K562 (cell line): Measurements from ENCODE around the gene NYAP2. TPM values are rescaled to one million over a fixed set of nuclear protein-coding genes. Genes with fewer than 3 reads are reported as not detected.

Experiments used
- ATAC-seq: fragments of 200-7000 bp; cut with Tn5 transposase; 3 replicates; pipeline ENCODE4 v1.9.1; 2020; ENCODE audit warnings: moderate library complexity
- BruUV-seq: library from RNA; stranded (reverse); fragments of 400-500 nt; replicated peaks from 2 replicates; lab custom pipeline; 2021; lab: Mats Ljungman, UMichigan
- CTCF ChIA-PET: fragments of 300-600 bp; formaldehyde crosslinking; extraction: SDS; loops from one replicate; lab custom pipeline; 2021; ENCODE audit warnings: low intra/inter-chr PET ratio; lab: Yijun Ruan, JAX
- POLR2A ChIA-PET: fragments of 300-600, 350-650 bp; sonication (Branson Sonifier 250); formaldehyde crosslinking; extraction: SDS; loops from one replicate; lab custom pipeline; 2021; ENCODE audit warnings: antibody characterized with exemption, inconsistent platforms; lab: Yijun Ruan, JAX
- DNase-seq, 4 experiments: peaks; one replicate each; pipeline versions ENCODE4 v3.0.0 to v3.0.0-alpha.2; 2011 to 2018; ENCODE audit warnings: low spot score in 3 of 4, mixed read lengths in 3 of 4; ENCODE audit errors: extremely low read depth in 1 of 4
- FAIRE-seq: peaks from 2 replicates; lab custom pipeline; 2011; peaks lifted over from hg19 to GRCh38; lab: Jason Lieb, UNC
- H2AFZ ChIP-seq: 2 replicates; pipeline ENCODE4 v1.6.0; 2011; ENCODE audit warnings: low read depth, low read length, control low read depth, inconsistent platforms
- H3K27ac ChIP-seq: fragments of 200-600 bp; 3 replicates; pipeline ENCODE4 v1.8.0; 2011; ENCODE audit warnings: low read depth, mild to moderate bottlenecking, control low read depth, inconsistent platforms, low read length, moderate library complexity, mixed read lengths; ENCODE audit errors: extremely low read depth
- H3K27me3 ChIP-seq, 2 experiments: fragments of 300-600 bp in 1 of 2; 2 replicates in 1 of 2; 3 replicates in 1 of 2; pipeline versions ENCODE4 v1.6.0 to v1.8.0; 2011; ENCODE audit warnings: inconsistent platforms in 2 of 2, low read length in 2 of 2, mild to moderate bottlenecking in 1 of 2, mixed read lengths in 1 of 2, moderate library complexity in 1 of 2; ENCODE audit not compliant: control insufficient read depth in 2 of 2, insufficient read depth in 2 of 2
- H3K36me3 ChIP-seq: fragments of 300-600 bp; 3 replicates; pipeline ENCODE4 v1.8.0; 2011; ENCODE audit warnings: mild to moderate bottlenecking, low read length, inconsistent platforms; ENCODE audit not compliant: control insufficient read depth, insufficient read depth
- H3K4me1 ChIP-seq, 2 experiments: fragments of 200-600 bp in 1 of 2; replicated peaks in 1 of 2; 2 replicates in 1 of 2; 3 replicates in 1 of 2; pipeline versions ENCODE4 v1.5.1 to v1.8.0; 2011; ENCODE audit warnings: inconsistent platforms in 2 of 2, low read length in 2 of 2, mild to moderate bottlenecking in 1 of 2, mixed read lengths in 1 of 2, moderate library complexity in 1 of 2; ENCODE audit not compliant: control insufficient read depth in 2 of 2, insufficient read depth in 2 of 2
- H3K4me2 ChIP-seq: 2 replicates; pipeline ENCODE4 v1.6.1; 2011; ENCODE audit warnings: low read length, control low read depth, inconsistent platforms, mixed read lengths; ENCODE audit not compliant: insufficient read depth
- H3K4me3 ChIP-seq: fragments of 200-600 bp; sonication (generic), shearing (Covaris generic); 2 replicates; pipeline ENCODE4 v1.5.1; 2016; ENCODE audit warnings: control low read depth, inconsistent platforms
- H3K79me2 ChIP-seq: fragments of 200-600 bp; 3 replicates; pipeline ENCODE4 v1.8.0; 2011; ENCODE audit warnings: low read length, inconsistent platforms; ENCODE audit not compliant: control insufficient read depth, insufficient read depth
- H3K9ac ChIP-seq, 2 experiments: 2 replicates each; pipeline versions ENCODE4 v1.6.0 to v1.6.1; 2011; ENCODE audit warnings: low read depth in 2 of 2, low read length in 2 of 2, control low read depth in 1 of 2, inconsistent platforms in 1 of 2, mild to moderate bottlenecking in 1 of 2, mixed read lengths in 1 of 2; ENCODE audit not compliant: insufficient read depth in 1 of 2
- H3K9me1 ChIP-seq: one replicate; pipeline ENCODE4 v1.6.0; 2011; ENCODE audit warnings: inconsistent platforms, mild to moderate bottlenecking, low read length, moderate library complexity; ENCODE audit not compliant: control insufficient read depth, insufficient read depth
- H3K9me3 ChIP-seq: replicated peaks from 2 replicates; pipeline ENCODE4 v1.5.1; 2011; ENCODE audit warnings: low read depth, low read length, inconsistent platforms; ENCODE audit not compliant: control insufficient read depth, insufficient read depth
- H4K20me1 ChIP-seq: replicated peaks from 2 replicates; pipeline ENCODE4 v1.6.1; 2011; ENCODE audit warnings: low read length, inconsistent platforms, mixed read lengths; ENCODE audit not compliant: control insufficient read depth, insufficient read depth
- AFF1 ChIP-seq, 2 experiments: fragments of 450-650 bp; IDR thresholded peaks; 2 replicates each; pipeline ENCODE4 v1.6.1; 2018; ENCODE audit warnings: mild to moderate bottlenecking in 2 of 2, low read depth in 1 of 2; ENCODE audit not compliant: partially characterized antibody in 2 of 2
- ATF3 ChIP-seq, 2 experiments: fragments of 450-650 bp in 1 of 2; sonication (generic) in 1 of 2; formaldehyde crosslinking in 1 of 2; IDR thresholded peaks in 1 of 2; conservative IDR thresholded peaks in 1 of 2; 2 replicates each; pipeline versions ENCODE4 v1.6.1 to v1.8.1; 2016 to 2023; ENCODE audit warnings: mild to moderate bottlenecking in 2 of 2, moderate library complexity in 2 of 2, inconsistent platforms in 1 of 2, missing genetic modification reagents in 1 of 2
- C11orf30 ChIP-seq: fragments of 450-650 bp; IDR thresholded peaks from 2 replicates; pipeline ENCODE4 v1.6.1; 2016; ENCODE audit warnings: low read depth, mild to moderate bottlenecking
- ERF ChIP-seq: fragments of 450-650 bp; formaldehyde crosslinking; IDR thresholded peaks from 2 replicates; pipeline ENCODE4 v1.4.0; 2020; ENCODE audit warnings: mild to moderate bottlenecking, mixed read lengths
- HINFP ChIP-seq: fragments of 450-650 bp; conservative IDR thresholded peaks from 2 replicates; pipeline ENCODE4 v1.6.1; 2016; ENCODE audit warnings: missing genetic modification characterization, low read depth, mild to moderate bottlenecking, control low read depth, missing compliant biosample characterization
- MAFF ChIP-seq: IDR thresholded peaks from 2 replicates; pipeline ENCODE4 v1.6.1; 2012; ENCODE audit warnings: low read length, improper control_type of control experiment
- POLR2A ChIP-seq: fragments of 450-650 bp; conservative IDR thresholded peaks from 2 replicates; pipeline ENCODE4 v1.6.1; 2016
- SRSF9 ChIP-seq: fragments of 200-400 bp; formaldehyde crosslinking; IDR thresholded peaks from 2 replicates; pipeline ENCODE4 v1.6.1; 2017; ENCODE audit warnings: low read depth, low read length, borderline replicate concordance
- ZEB2 ChIP-seq: fragments of 450-650 bp; IDR thresholded peaks from 2 replicates; pipeline ENCODE4 v1.6.1; 2016
- ZNF316 ChIP-seq: fragments of 450-650 bp; IDR thresholded peaks from 2 replicates; pipeline ENCODE4 v1.6.1; 2016
- WGBS: fragments of 100-300 bp; shearing (Covaris generic); methylation state at CpG from one replicate; pipeline ENCODE4 v1.1.6; 2016; ENCODE audit warnings: low coverage, mixed read lengths; ENCODE audit not compliant: insufficient coverage; ENCODE audit errors: missing lambda C conversion rate; 5-methylcytosine and 5-hydroxymethylcytosine counted together
- in situ Hi-C: fragments of 300-500 bp; cut with MboI; formaldehyde crosslinking; loops from 4 replicates; pipeline ENCODE4 v1.15.0; 2018; ENCODE audit warnings: inconsistent platforms, mixed read lengths
- intact Hi-C: fragments of 100-400 bp; cut with micrococcal nuclease; formaldehyde crosslinking; loops from 2 replicates; pipeline ENCODE4 v1.14.2; 2022
- polyA plus RNA-seq, 8 experiments: library from polyadenylated mRNA; depleted of rRNA in 4 of 8; stranded (reverse) in 5 of 8; unstranded in 3 of 8; fragments of >200 nt; fragmentation: Nextera tagmentation in 2 of 8; fragmentation: Illumina TruSeq in 1 of 8; extraction: Ambion mirVana in 2 of 8; extraction: Trizol in 1 of 8; gene quantifications; 2 replicates each; pipeline versions ENCODE4 v1.2.1 to v1.2.3, GENCODE V29; 2011 to 2014; ENCODE audit warnings: inconsistent platforms in 1 of 8, missing spikeins in 1 of 8
- total RNA-seq, 7 experiments: library from RNA; depleted of rRNA in 6 of 7; stranded (reverse); fragments of >200 nt in 6 of 7; fragmentation: Illumina TruSeq in 2 of 7; extraction: Trizol in 2 of 7; gene quantifications; 2 replicates each; pipeline versions ENCODE4 v1.2.1 to v1.2.3, GENCODE V29; 2011 to 2021; ENCODE audit warnings: low replicate concordance in 1 of 7

NYAP2 gene
- total and polyA plus RNA-seq, 9 of the 15 experiments (the other 6 are each of a cell fraction or from before 2014, with no cell fraction given) = 0.03 to 0.04 (median 0.04) TPM; not detected in 3

GRCh38 chr2:225683258-225683657 is 283.7 kb downstream of the NYAP2 start:
- H3K27me3 ChIP-seq = no peaks in the 10 kb centered on the region
- TF ChIP-seq SRSF9 (no peak), ZNF316 (0 out of 2 replicates have a peak, but pooled peaks have one; percentile 6), POLR2A (no peak)
- TF ChIP-seq, all 486 proteins: peak for 1
- Histone ChIP-seq H3K4me3 (no peak overlapping the region), H3K4me1 (no peaks in the 10 kb centered on the region), H3K36me3 (no peaks in the 10 kb centered on the region), H3K4me2 (no peak overlapping the region), H3K9ac (no peak overlapping the region), H3K79me2 (no peaks in the 10 kb centered on the region), H4K20me1 (no peaks in the 10 kb centered on the region), H3K9me3 (no peaks in the 10 kb centered on the region), H3K27ac (no peak overlapping the region), H2AFZ (no peak overlapping the region), H3K9me1 (no peaks in the 10 kb centered on the region)
- ChIA-PET CTCF (no interaction called here), POLR2A (no interaction called here)
- FAIRE-seq (no peak), ATAC-seq (no peak), DNase-seq (no peak)
- intact Hi-C loops = no loop called here
- 0% methylated on average over 2 of the region's 2 CpGs for WGBS
- no TSS peak for BruUV-seq
- in situ Hi-C loops = no loop called here

- Histone ChIP-seq H3K79me2 (no peaks in the 10 kb centered on the region), H3K4me2 (no peak overlapping the region), H4K20me1 (no peaks in the 10 kb centered on the region), H2AFZ (no peak overlapping the region), H3K4me1 (no peaks in the 10 kb centered on the region), H3K4me3 (no peak overlapping the region), H3K27ac (no peak overlapping the region), H3K9me1 (no peaks in the 10 kb centered on the region), H3K27me3 (no peaks in the 10 kb centered on the region), H3K36me3 (no peaks in the 10 kb centered on the region), H3K9me3 (no peaks in the 10 kb centered on the region), H3K9ac (no peak overlapping the region)
- ChIA-PET CTCF (no interaction called here), POLR2A (no interaction called here)
- ATAC-seq (no peak), FAIRE-seq (no peak), DNase-seq (no peak)
- no TSS peak for BruUV-seq
- intact Hi-C loops = no loop called here
- in situ Hi-C loops = no loop called here
- 0% methylated on average over 1 of the region's 1 CpG for WGBS
- TF ChIP-seq ZEB2 (no peak), MAFF (peak; percentile 56), AFF1 (IDR thresholded peaks at IDR 0.05; ENCODE audit: low read depth in 1 of 2, partially characterized antibody in 2 of 2) (no peak), ERF (no peak), ATF3 (IDR thresholded peaks at IDR 0.05) (no peak), ATF3 (CRISPR knock-in tag; conservative IDR thresholded peaks at IDR 0.05) (no peak), C11orf30 (0 out of 2 replicates have a peak, but pooled peaks have one; percentile 13), HINFP (tag) (no peak)
Observed at GRCh38 chr2:225690153-225690552, 290.6 kb downstream of the NYAP2 start.
